Activated T-cell treated with anti-CD3 and anti-CD28 coated beads for 1 hour (primary cell): Measurements from ENCODE around the gene SYDE1.
"Not testable (repeated sequence)": the region's sequence is repeated elsewhere in the genome, so short reads cannot be mapped to it uniquely, and the experiment has no call there.

ENCODE experiments used
- DNase-seq: peaks from one replicate; pipeline ENCODE4 v3.0.0-alpha.2; 2020; ENCODE audit warnings: low read depth

The SYDE1 gene

GRCh38 chr19:15107061-15108010 lies at the start of gene SYDE1:
Gene SYDE1 (plus strand): TSS chr19:15107401. CDS start chr19:15107434, 33 bp downstream.
- no peak for DNase-seq

GRCh38 chr19:15062036-15062435 lies 45.2 kb upstream of the SYDE1 start:
- no peak for DNase-seq

DNA sequence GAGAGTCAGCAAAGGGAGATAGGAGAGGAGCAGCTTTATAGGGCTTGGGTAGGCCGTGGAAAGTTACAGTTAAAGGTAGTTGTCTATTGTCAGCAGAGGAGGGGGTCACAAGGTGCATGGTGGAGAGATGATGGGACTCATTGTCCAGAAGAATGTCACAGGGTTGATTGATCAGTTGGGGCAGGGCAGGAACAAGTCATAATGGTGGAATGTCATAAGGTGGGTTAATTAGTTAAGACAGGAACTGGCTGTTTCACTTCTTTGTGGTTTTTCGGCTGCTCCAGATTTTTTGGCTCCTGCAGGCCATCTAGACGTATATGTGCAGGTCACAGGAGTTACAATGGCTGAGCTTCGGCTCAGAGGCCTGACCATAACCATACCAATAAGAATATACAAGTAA lies 36.8 kb upstream of the SYDE1 start:
- not testable (repeated sequence) for DNase-seq

DNA sequence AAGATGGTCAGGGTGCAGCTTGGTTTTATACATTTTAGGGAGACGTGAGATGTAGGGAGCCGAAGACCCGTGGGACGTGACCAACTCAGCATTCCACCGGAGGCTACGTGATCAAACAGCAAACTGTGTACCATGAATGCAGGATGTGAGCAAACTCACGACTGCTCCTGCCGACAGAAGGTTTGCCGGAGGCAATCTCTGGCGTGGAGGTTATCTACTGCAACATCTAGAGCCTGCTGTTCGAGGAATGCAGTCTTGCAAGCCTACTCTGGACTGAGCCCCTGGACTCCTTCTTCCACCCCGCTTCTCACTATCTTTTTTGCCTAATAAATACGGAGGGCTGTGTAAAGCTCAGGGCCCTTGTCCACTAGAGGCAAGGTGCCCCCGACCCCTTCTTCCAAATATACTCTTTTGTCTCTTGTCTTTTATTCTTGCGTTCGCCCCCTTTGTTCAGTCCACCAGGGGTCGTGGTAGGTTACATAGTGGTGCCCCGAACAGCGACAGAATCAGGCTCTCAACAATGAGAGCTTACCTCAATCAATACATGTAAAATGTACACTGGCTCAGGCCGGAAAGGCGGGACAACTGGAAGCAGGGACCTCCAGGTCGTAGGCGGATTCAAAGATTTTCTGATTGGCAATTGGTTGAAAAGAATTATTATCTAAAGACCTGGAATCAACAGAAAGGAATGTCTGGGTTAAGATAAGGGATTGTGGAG lies 34.1 kb upstream of the SYDE1 start:
- no peak for DNase-seq

DNA sequence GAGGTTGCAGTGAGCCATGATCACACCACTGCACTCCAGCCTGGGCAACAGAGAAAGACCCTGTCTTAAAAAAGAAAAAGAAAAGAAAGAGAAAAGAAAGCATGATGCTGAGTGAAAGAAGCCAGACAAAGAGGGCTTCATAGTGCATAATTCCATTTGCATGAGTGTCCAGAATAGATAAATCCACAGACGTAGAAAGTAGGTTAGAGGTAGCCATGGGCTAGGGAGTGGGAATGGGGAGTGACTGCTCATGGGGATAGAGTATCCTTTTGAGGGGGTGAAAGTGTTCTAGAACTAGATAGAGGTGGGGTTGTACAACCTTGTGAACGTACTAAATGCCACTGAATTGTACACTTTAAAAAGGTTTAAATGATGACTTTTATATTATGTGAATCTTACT lies 32.8 kb upstream of the SYDE1 start:
- DNase-seq, result no peak

- no peak for DNase-seq
These were observed 31.4 kb upstream of the SYDE1 start for GRCh38 chr19:15075806-15076205.

DNA sequence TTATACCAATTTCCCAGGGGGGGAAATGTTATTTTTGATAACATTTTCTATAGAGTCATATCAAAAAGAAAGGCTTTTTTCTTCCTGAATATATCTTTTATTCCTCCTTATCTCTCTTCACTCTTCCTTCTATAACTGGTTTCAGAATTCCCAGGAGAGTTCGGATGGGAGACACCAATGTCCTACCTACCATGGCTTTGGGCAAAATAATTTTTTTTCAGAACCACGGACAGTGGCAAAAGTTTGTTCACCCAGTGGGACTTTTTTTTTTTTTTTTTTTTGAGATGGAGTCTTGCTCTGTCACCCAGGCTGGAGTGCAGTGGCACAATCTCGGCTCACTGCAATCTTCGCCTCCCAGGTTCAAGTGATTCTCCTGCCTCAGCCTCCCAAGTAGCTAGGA lies 27.2 kb upstream of the SYDE1 start:
- DNase-seq, result not testable (repeated sequence)

GRCh38 chr19:15081911-15082310 lies 25.3 kb upstream of the SYDE1 start, which contains the start of gene OR1I1:
Gene OR1I1 (plus strand): TSS chr19:15082211. CDS start chr19:15087066, 4,855 bp downstream.
- no peak for DNase-seq

DNA sequence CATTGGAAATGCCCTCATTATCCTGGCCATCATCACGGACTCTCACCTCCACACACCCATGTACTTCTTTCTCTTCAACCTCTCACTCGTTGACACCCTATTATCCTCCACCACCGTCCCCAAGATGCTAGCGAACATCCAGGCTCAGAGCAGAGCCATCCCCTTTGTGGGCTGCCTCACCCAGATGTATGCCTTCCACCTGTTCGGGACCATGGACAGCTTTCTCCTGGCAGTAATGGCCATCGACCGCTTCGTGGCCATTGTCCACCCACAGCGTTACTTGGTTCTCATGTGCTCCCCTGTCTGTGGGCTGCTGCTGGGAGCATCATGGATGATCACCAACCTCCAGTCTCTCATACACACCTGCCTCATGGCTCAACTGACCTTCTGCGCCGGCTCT lies 20.0 kb upstream of the SYDE1 start:
- no peak for DNase-seq

- DNase-seq, result peak; percentile 11
These were observed 15.1 kb upstream of the SYDE1 start for GRCh38 chr19:15091918-15092753.

- DNase-seq, result no peak
These were observed 14.2 kb upstream of the SYDE1 start for GRCh38 chr19:15093001-15093400.

DNA sequence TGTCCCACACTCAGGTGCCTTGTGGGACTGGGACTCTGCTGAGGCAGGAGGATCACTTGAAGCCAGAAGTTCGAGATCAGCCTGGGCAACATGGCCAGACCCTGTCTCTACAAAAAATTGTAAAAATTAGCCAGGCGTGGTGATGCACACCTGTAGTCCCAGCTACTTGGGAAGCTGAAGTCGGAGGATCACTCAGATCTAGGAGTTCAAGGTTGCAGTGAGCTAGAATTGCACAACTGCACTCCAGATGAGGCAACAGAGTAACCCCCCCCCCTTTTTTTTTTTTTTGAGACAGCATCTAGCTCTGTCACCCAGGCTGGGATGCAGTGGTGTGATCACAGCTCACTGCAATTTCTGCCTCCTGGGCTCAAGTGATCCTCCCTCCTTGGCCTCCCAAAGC lies 11.0 kb upstream of the SYDE1 start:
- no peak for DNase-seq

DNA sequence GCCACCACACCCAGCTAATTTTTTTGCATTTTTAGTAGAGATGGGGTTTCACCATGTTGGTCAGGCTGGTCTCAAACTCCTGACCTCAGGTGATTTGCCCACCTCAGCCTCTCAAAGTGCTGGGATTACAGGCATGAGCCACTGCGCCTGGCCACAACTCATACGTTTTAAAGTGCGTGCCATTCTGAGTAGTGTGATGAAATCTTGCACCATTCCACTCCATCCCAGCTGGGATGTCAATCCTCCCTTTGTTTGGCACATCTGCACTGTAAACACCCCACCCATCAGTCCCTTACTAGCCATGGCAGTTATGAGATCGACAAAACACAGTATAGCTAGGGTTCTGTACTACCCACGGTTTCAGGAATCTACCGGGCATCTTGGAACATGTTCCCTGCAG lies 9.2 kb upstream of the SYDE1 start:
- not testable (repeated sequence) for DNase-seq

DNA sequence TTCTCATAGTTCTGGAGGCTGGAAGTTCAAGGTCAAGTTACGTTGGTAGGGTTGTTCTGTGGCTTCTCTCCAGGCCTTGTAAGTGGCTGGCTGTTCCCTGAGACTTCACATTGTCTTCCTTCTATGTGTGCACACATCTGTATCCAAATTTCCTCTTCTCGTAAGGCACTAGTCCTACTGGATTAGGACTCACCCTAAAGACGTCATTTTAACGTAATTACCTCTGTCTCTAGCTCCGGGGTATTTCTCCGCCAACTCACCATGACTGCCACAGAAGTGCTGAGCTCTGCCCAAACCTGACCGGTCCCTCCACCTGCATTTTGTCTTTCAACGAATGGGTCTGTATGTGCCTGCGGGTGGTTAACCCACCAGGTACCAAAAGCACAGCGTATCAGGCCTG lies 8.7 kb upstream of the SYDE1 start:
- DNase-seq, result no peak

- DNase-seq, result no peak
These were observed 8.1 kb upstream of the SYDE1 start for GRCh38 chr19:15099017-15099582.

DNA sequence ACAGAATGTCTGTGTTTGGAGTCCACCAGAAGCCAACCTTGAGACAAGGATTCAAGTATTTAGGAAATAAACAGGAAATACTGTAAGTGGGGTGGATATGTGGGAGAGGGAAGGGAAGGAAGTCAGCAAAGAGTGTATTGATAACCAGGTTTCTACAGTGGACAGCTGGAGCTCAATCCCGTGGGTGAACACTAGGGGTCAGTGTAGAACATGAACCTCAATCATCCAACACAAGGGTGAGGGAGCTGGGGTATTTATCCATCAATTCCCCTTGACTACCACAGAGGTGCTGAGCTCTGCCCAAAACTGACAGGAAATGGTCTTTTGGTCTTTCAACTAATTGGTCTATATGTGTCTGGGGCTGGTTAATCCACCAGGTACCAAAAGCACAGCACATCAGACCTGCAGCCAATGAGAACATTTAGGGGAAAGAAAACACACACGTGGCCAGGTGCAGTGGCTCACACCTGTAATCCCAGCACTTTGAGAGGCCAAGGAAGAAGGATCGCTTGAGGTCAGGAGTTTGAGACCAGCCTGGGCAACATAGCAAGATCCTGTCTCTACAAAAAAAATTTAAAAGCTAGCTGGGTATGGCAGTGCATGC lies 5.6 kb upstream of the SYDE1 start:
- DNase-seq, result peak; percentile 34

GRCh38 chr19:15104003-15104402 lies 3.2 kb upstream of the SYDE1 start:
- DNase-seq, result no peak

- no peak for DNase-seq
These were observed 2.8 kb upstream of the SYDE1 start for GRCh38 chr19:15104411-15104810.

DNA sequence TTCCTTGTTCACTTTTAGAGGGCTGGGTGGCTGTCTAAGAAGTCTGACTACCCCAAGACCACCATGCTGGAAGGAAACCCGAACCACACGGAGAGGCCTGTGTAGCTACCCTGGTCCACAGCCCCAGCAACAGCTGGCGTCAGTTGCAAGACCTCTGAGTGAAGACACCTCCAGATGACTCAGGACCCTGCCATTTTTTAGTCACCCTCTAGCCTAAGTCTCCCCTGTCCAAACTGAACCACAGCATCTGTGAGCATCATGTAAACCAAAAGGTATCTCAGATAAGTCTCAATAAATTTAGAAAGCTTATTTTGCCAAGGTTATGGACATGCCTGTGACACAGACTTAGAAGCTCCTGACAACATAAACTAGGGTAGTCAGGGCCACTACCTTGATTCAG lies 2.2 kb upstream of the SYDE1 start:
- no peak for DNase-seq

DNA sequence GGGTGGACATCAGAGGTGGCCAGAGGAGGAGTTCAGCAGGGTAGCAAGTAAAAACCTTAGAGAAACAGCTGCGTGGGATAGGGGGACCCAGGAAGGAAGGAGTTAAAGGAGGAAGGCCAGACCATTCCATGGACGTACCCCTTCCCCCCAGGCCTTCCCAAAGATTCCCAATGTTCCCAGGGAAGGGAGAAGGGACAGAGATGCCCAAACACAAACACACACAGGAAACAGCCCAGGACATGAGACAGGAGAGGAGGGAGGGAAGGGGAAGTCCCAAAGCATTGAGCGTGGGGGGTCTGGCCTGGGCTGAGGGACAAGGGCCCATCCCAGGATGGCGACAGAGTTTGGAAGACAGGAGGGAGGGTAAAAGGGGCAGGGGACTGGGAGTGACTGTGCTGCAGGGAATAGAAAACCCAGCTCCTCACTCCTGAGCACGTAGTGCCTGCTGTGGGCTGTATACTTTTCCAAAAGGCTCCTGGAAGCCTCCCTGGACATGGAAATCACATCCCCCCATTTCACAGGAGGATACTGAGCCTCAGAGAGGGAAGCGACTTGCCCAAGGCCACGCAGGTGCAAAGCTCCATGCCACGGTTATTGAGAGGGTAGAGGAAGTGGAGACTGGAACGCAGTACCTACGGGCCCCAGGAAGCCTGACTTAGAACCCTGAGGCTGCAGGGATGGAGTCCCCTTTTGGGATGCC lies 1.1 kb downstream of the SYDE1 start:
- no peak for DNase-seq
